Anterior cingulate cortex (tissue), 58 donors: ENCODE results near the gene PANK2.
"Not testable (repeated sequence)": the region's sequence is repeated elsewhere in the genome, so short reads cannot be mapped to it uniquely, and the experiment has no call there.

Experiments used
- DNase-seq, 58 donors: peaks; one replicate each; lab custom pipeline; 2025; lab: John Stamatoyannopoulos, UW

The PANK2 gene

DNA sequence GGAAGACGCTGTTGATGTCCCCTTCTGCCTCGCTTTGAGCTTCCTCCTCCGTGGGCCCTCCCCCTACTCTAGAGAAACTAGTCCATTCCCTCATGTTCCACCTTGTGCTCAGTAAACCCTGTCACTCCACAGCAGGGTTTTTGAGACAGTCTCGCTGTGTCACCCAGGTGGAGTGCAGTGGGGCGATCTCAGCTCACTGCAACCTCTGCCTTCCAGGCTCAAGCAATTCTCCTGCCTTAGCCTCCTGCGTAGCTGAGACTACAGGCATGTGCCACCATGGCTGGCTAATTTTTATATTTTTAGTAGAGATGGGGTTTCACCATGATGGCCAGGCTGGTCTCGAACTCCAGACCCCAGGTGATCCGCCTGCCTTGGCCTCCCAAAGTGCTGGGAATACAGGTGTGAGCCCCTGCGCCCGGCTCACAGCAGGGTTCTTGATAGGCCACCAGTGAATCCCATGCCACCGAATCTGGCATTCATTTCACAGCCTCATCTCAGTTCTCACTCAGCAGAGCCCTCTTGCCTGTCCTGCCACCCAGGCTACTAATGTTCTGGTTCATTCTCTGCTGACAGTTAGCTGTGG, 36.0 kb downstream of the PANK2 start:
- no peak for DNase-seq

DNA sequence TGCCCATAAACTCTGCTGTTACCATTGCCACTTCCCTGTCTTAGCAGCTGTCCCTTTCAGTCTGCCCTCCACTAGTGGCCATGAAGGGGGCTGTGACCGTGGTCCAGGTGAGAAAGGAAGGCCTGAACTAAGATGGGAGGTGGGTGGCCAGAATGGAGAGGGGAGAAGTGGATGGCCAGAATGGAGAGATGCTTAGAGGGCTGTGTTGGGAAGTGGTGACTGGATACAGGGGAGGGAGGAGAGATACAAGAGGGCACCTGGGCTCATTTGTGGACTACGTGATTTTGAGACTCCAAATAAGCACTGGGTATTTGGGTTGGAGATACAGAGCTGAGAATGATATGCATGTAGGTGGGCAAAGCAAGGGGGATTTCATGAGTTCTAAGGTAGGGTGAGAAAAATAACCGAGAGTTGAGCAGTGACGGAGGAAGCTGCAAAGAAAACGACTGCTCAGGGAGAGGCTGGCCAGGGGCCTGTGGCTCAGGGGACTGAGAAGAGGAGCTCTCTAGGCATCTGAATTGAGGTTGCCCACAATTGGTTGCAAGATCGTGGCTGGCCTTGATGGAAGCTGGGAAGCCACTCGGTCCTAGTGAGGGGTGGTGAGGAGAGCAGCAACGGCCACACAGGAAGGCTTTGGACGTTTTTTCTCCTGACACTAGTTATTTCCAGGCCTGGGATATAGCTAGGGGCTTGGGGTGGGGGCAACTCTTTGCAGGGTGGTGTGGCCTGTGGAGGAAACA, 36.9 kb downstream of the PANK2 start:
- DNase-seq = no peak

- peak in 6 of 58 donors; percentile 19 to 50 (median 34) for DNase-seq
These were observed 38.5 kb downstream of the PANK2 start for GRCh38 chr20:3927486-3928291.

DNA sequence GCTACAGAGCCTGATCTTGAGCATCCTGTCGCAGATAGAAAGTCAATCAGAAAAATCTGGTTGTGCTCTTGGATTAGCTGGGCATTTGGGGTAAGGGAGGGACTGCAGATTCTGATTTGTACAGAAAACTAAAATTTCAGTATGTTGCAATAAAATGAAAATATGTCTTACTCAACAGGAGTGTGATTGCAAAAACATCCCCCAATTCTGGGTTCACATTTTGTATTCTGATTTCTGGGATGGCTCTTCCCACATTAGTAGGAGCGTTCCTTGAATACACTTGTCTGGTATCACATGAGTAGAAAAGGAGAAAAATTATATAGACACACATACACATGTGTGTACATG, 40.5 kb downstream of the PANK2 start:
- DNase-seq = no peak

DNA sequence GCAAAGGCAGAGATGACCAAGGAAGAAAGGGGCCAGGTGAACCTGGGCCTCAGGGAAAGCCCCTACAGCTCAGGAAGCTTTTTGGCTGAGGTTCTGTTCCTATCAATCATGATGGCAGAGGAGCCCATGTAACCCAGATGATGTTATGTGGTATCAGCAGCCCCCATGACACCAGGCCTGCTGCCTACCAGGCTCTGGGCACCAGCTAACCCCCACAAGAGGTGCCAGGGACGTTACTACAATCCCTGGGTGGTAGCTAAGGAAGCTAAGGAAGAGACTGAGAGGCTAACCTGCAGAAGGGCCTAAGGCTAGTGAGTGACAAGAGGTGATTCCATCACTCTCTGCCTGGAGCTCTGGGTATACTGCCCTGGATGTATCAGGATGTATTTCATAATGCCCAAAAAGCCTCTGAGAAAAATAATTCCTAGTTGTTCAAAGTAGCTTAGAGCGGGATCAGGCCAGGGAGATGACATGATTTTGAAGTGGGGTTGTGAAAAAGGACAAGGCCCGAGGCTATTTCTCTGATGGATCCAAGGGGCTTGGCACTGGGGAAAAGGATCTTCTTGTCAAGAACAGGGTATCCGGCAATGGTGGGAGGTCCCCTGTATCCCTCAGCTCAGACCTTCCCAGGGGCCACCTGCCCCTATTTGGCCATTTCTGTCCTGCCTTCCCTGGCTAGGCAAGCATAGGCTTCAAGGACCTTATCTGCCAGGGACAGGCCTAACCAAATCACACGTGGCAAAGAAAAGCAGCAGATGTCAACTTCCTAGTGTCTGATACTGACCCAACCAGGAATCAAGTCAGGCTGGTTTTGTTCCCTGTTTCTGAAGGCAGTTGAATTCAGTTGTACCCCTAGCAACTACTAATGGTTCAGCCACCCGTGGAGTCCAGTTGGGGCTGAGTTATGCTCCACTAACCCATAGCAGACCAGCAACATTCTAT, 41.3 kb downstream of the PANK2 start:
- DNase-seq = no peak

- no peak for DNase-seq
These were observed 42.5 kb downstream of the PANK2 start for GRCh38 chr20:3931664-3932063.

DNA sequence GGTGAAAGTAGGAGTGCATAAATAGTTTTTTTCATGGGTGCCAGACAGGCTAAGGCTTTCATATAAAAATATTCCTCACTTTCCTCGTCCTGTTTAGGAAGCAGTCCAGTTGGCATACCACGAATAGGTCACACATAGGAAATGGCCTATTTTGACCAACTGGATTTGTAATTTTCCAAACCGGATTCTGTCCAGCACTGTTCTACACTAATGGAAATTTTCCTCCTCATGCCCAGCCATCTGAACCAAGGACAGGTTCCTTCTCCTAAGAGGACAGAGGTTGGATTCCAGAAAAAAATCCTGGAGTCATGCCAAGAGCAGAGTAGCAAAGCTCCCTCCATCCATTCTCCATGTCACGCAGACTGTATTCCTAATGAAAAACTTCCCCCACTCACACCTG, 43.1 kb downstream of the PANK2 start:
- no peak for DNase-seq

DNA sequence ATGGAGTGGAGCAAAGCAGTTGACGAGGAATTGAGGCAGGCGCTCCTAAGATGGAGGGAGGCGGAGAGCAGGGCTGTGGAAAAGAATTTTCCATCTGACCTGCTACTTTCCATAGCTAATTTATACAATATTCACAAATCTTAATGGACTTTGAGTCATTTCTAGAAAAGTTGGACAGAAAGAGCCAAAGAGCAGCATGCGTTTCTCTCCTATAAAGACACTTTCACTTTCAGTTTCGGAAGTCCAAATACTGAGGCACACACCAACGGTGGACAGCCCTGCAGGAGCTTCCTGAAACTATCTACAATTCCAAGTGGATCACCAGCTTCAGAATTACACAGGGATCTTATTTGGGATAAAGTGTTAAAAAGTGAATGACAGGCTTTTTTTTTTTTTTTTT, 43.5 kb downstream of the PANK2 start:
- DNase-seq = no peak

DNA sequence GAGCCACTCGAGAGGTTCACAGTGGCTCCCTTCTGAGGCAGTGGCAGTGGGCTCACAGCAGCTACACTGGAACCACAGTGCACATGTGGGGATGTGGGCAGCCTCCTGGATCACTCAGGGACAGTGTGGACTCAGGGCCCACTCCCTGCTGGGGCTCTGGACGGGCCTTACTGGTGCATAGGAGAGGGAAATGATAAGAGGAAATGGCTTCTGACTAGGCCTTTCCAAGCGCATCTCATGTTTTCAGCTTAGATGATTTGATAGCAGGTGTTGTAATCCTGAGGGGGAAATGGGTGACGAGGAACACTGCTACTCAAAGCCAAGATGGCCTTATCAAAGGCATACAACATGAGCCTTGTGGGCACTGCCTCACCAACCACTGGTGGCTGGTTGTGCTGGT, 44.0 kb downstream of the PANK2 start:
- no peak for DNase-seq

DNA sequence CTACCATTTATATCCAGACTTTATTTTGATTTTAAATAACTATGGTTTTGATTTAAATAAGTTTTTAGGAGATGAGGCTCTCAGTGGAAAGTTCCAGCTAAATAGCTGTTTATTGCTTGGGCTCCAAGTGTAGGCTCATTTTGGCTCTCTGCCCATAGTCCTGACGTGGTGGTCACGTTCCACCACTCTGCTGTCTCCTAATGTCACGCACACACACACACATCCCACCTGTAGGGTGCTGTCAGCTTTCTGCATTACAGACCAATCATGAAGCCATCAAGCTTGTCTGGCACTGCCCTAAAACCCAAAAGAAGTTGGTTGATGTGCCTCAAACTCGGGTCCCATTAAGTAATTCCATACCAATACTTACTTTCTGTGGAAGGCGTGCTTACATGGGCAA, 45.4 kb downstream of the PANK2 start:
- no peak for DNase-seq

GRCh38 chr20:3935295-3935955, 46.2 kb downstream of the PANK2 start:
- peak in 12 of 58 donors; percentile 21 to 72 (median 42) for DNase-seq

GRCh38 chr20:3935956-3936340, 46.8 kb downstream of the PANK2 start:
- no peak for DNase-seq

DNA sequence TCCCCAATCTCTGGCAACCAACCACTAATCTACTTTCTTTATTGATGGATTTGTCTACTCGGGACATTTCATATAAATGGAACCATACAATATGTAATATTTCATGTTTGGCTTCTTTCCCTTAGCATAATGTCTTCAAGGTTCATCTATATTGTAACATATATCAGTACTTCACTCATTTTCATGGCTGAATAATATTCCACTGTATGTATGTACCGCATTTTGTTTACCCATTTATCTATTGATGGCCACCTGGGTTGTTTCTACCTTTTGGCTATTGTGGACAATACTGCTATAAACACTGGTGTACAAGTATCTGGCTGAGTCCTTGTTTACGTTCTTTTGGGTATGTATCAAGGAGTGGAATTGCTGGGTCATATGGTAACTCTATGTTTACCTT, 48.4 kb downstream of the PANK2 start:
- no peak for DNase-seq

- no peak for DNase-seq
These were observed 51.7 kb downstream of the PANK2 start for GRCh38 chr20:3940905-3941304.

GRCh38 chr20:3946666-3947065, 57.5 kb downstream of the PANK2 start:
- not testable (repeated sequence) for DNase-seq

DNA sequence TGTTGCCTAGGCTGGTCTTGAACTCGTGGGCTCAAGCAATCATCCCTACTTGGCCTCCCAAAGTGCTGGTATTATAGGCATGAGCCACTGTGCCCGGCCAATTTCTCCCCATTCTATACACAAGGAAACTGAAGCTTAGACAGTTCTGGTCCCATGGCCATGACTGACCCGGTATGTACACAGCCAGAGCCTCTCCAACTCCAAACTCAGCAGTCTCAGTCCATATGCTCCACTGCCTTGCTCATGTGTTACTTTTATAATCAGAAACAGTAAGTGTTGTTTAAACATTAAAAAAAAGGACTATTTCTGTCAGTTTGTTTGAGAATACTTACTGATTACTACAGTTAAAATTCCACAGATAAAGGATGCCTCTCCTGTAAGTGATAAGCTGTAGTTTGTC, 75.5 kb downstream of the PANK2 start:
- DNase-seq = no peak

GRCh38 chr20:3966571-3966970, 77.4 kb downstream of the PANK2 start:
- DNase-seq = no peak

- DNase-seq = no peak
These were observed 80.8 kb downstream of the PANK2 start for GRCh38 chr20:3970016-3970415.

DNA sequence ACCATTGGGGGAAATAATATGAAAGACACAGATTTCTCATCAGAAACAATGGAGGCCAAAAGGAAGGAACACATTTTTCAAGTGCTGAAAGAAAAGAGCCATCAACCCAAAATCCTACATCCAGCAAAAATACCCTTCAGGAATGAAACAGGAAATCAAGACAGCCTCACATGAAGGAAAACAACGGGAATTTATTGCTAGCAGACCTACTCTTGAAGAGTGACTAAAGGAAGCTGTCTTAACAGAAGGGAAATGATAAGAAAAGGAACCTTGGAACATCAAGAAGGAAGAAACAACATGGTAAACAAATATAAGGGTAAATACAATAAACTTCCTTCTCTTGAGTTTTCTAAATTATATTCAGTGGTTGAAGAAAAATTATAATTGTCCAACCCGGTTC, 82.0 kb downstream of the PANK2 start:
- DNase-seq = no peak

- no peak for DNase-seq
These were observed 83.0 kb downstream of the PANK2 start for GRCh38 chr20:3972161-3972560.
